ENCODE data around the gene ANAPC7.

GRCh38 chr12:110335481-110336045 lies 67.9 kb downstream of the ANAPC7 start:
- no peak for TF ChIP-seq CTCF (conservative IDR thresholded peaks at IDR 0.05; ENCODE audit: low read length)
- no peak for TF ChIP-seq EZH2phosphoT487 (IDR thresholded peaks at IDR 0.05; ENCODE audit: borderline replicate concordance)

Data from Loucy (cell line).